A549 (cell line): Measurements from ENCODE around the gene THBS4. TPM values are rescaled to one million over a fixed set of nuclear protein-coding genes. Genes with fewer than 3 reads are reported as not detected.

Experiments
- ATAC-seq, 2 experiments: fragments of 200-7000 bp in 1 of 2; fragments of >200 bp in 1 of 2; cut with Nextera tagmentation in 1 of 2; cut with Tn5 transposase in 1 of 2; 3 replicates each; pipeline versions ENCODE4 v1.8.0 to v1.9.1; 2018 to 2020; ENCODE audit warnings: mild to moderate bottlenecking in 1 of 2, moderate library complexity in 1 of 2
- CTCF ChIA-PET: fragments of 300-600 bp; sonication (Branson Sonifier 250); formaldehyde crosslinking; extraction: SDS; loops from one replicate; lab custom pipeline; 2021; ENCODE audit warnings: antibody characterized with exemption, inconsistent platforms; lab: Yijun Ruan, JAX
- POLR2A ChIA-PET: fragments of 350-600 bp; formaldehyde crosslinking; extraction: SDS; loops from one replicate; lab custom pipeline; 2021; ENCODE audit warnings: antibody characterized with exemption, inconsistent platforms; lab: Yijun Ruan, JAX
- DNase-seq, 2 experiments: peaks; one replicate each; pipeline versions ENCODE4 v3.0.0 to v3.0.0-alpha.2; 2011 to 2016; ENCODE audit warnings: low read depth in 1 of 2, low spot score in 1 of 2
- FAIRE-seq: peaks from 2 replicates; lab custom pipeline; 2011; peaks lifted over from hg19 to GRCh38; lab: Jason Lieb, UNC
- H3K27ac ChIP-seq, 2 experiments: fragments of >200 bp; sonication (Bioruptor Twin); formaldehyde crosslinking; 3 replicates each; pipeline ENCODE4 v1.5.1; 2016 to 2017
- H3K4me1 ChIP-seq: fragments of >200 bp; sonication (Bioruptor Twin); formaldehyde crosslinking; 3 replicates; pipeline ENCODE4 v1.6.1; 2016
- H3K4me2 ChIP-seq: fragments of >200 bp; sonication (Bioruptor Twin); formaldehyde crosslinking; 3 replicates; pipeline ENCODE4 v1.6.1; 2016
- H3K4me3 ChIP-seq: fragments of >200 bp; sonication (Bioruptor Twin); formaldehyde crosslinking; 3 replicates; pipeline ENCODE4 v1.5.1; 2016
- H3K9me3 ChIP-seq: fragments of >200 bp; sonication (Bioruptor Twin); formaldehyde crosslinking; 3 replicates; pipeline ENCODE4 v1.6.1; 2016
- BCL3 ChIP-seq: fragments of >200 bp; sonication (Bioruptor Twin); formaldehyde crosslinking; IDR thresholded peaks from 3 replicates; pipeline ENCODE4 v1.6.1; 2016
- CHD4 ChIP-seq: fragments of 200-600 bp; sonication (generic); IDR thresholded peaks from 2 replicates; pipeline ENCODE4 v1.6.1; 2016; ENCODE audit warnings: antibody characterized with exemption, mild to moderate bottlenecking, borderline replicate concordance
- EHF ChIP-seq: fragments of 250-450 bp; sonication (Bioruptor Pico); IDR thresholded peaks from 2 replicates; pipeline ENCODE4 v1.5.0; 2020; ENCODE audit warnings: mild to moderate bottlenecking
- EHMT2 ChIP-seq: fragments of 200-600 bp; sonication (generic); IDR thresholded peaks from 2 replicates; pipeline ENCODE4 v1.6.1; 2016; ENCODE audit warnings: antibody characterized with exemption, low read depth, mild to moderate bottlenecking, moderate library complexity
- ESRRA ChIP-seq: fragments of 150-350 bp; IDR thresholded peaks from 2 replicates; pipeline ENCODE4 v1.6.1; 2014; ENCODE audit warnings: mild to moderate bottlenecking, low read length, borderline replicate concordance
- FOXS1 ChIP-seq: fragments of 250-450 bp; sonication (Bioruptor Pico); IDR thresholded peaks from 2 replicates; pipeline ENCODE4 v1.5.0; 2020; ENCODE audit warnings: mild to moderate bottlenecking, moderate library complexity
- GATA3 ChIP-seq: IDR thresholded peaks from 2 replicates; pipeline ENCODE4 v1.6.1; 2012; ENCODE audit warnings: borderline replicate concordance
- JUN ChIP-seq, 2 experiments: fragments of >200 bp; sonication (Bioruptor Twin); formaldehyde crosslinking; IDR thresholded peaks; 2 replicates in 1 of 2; 3 replicates in 1 of 2; pipeline ENCODE4 v1.6.1; 2016 to 2017
- JUNB ChIP-seq: fragments of >200 bp; sonication (Bioruptor Twin); formaldehyde crosslinking; IDR thresholded peaks from 2 replicates; pipeline ENCODE4 v1.6.1; 2016
- KDM1A ChIP-seq: fragments of 200-600 bp; sonication (generic); IDR thresholded peaks from 2 replicates; pipeline ENCODE4 v1.6.1; 2016; ENCODE audit warnings: low read depth, mild to moderate bottlenecking
- MAX ChIP-seq: IDR thresholded peaks from 2 replicates; pipeline ENCODE4 v1.6.1; 2012
- MAZ ChIP-seq: fragments of 150-350 bp; IDR thresholded peaks from 2 replicates; pipeline ENCODE4 v1.6.1; 2014; ENCODE audit warnings: antibody characterized with exemption, low read depth, low read length, borderline replicate concordance
- NR3C1 ChIP-seq: fragments of >200 bp; sonication (Bioruptor Twin); formaldehyde crosslinking; IDR thresholded peaks from 3 replicates; pipeline ENCODE4 v1.6.1; 2017
- PHF8 ChIP-seq: fragments of 200-600 bp; sonication (generic); IDR thresholded peaks from 2 replicates; pipeline ENCODE4 v1.6.1; 2016; ENCODE audit warnings: low read depth, mild to moderate bottlenecking, antibody characterized with exemption, moderate library complexity, borderline replicate concordance
- POLR2A ChIP-seq: IDR thresholded peaks from 2 replicates; pipeline ENCODE4 v1.6.1; 2012; ENCODE audit warnings: mild to moderate bottlenecking, low read length
- RCOR1 ChIP-seq: fragments of 150-350 bp; IDR thresholded peaks from 2 replicates; pipeline ENCODE4 v1.6.1; 2014; ENCODE audit warnings: antibody characterized with exemption, low read length, low read depth
- REST ChIP-seq: fragments of 200-600 bp; sonication (generic); IDR thresholded peaks from 2 replicates; pipeline ENCODE4 v1.6.1; 2016; ENCODE audit warnings: antibody characterized with exemption, mild to moderate bottlenecking, moderate library complexity
- RNF2 ChIP-seq: fragments of 200-600 bp; sonication (generic); IDR thresholded peaks from 2 replicates; pipeline ENCODE4 v1.6.1; 2016; ENCODE audit warnings: low read depth, mild to moderate bottlenecking, antibody characterized with exemption, moderate library complexity, borderline replicate concordance
- TP53 ChIP-seq: fragments of 250-450 bp; sonication (Bioruptor Pico); IDR thresholded peaks from 2 replicates; pipeline ENCODE4 v1.5.0; 2021; ENCODE audit warnings: mild to moderate bottlenecking, moderate library complexity
- ZC3H11A ChIP-seq: fragments of 450-650 bp; IDR thresholded peaks from 2 replicates; pipeline ENCODE4 v1.6.1; 2014; ENCODE audit warnings: antibody characterized with exemption, mild to moderate bottlenecking
- ZFP36 ChIP-seq: fragments of 450-650 bp; IDR thresholded peaks from 2 replicates; pipeline ENCODE4 v1.6.1; 2014; ENCODE audit warnings: borderline replicate concordance; ENCODE audit not compliant: partially characterized antibody
- ZSCAN20 ChIP-seq: fragments of 250-450 bp; sonication (Bioruptor Pico); IDR thresholded peaks from 2 replicates; pipeline ENCODE4 v1.8.0; 2022; ENCODE audit warnings: mild to moderate bottlenecking, moderate library complexity
- WGBS: methylation state at CpG from one replicate; pipeline ENCODE4 v1.1.6; 2017; ENCODE audit errors: missing lambda C conversion rate; 5-methylcytosine and 5-hydroxymethylcytosine counted together
- polyA plus RNA-seq, 4 experiments: library from polyadenylated mRNA; depleted of rRNA in 3 of 4; stranded (reverse); fragments of >200 nt; fragmentation: RNase III in 1 of 4; extraction: RNeasy Plus Mini Kit Qiagen cat#74134 plus additional on column Dnase treatment in 1 of 4; gene quantifications; 2 replicates in 3 of 4; 3 replicates in 1 of 4; pipeline ENCODE4 v1.2.3, GENCODE V29; 2011 to 2017
- TF ChIP-seq, protein P1 (sequence below): fragments of 250-450 bp; sonication (Bioruptor Pico); IDR thresholded peaks from 2 replicates; pipeline ENCODE4 v1.5.0; 2020; ENCODE audit warnings: low read depth, mild to moderate bottlenecking, moderate library complexity

THBS4 gene
- polyA plus RNA-seq, 2 of the 4 experiments (the other 2 are of a cell fraction), result 0.28 to 0.41 TPM

DNA sequence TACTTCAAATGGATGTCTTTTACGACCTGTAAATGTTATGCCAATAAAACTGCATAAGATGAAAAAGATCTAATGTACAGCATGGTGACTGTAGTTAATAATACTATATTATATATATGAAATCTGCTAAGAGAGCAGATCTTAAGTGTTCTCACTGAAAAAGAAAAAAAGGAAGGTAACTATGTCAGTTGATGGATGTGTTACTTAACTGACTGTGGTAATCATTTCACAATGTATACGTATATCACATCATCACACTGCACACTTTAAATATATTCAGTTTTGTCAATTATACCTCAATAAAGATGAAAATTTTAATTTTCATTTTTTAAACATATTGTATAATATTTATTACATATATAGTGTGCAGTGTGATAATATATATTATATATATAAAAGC is 31.9 kb downstream of the THBS4 start:
- 41% methylated on average over 2 of the region's 2 CpGs for WGBS
- no peak overlapping the region for H3K4me2 ChIP-seq
- no peak for FAIRE-seq
- no peak for ATAC-seq
- no peaks in the 10 kb centered on the region for H3K9me3 ChIP-seq
- DNase-seq, result no peak
- POLR2A ChIA-PET, result no interaction called here
- no peak for TF ChIP-seq ZC3H11A
- no peak for TF ChIP-seq EHMT2
- no peak for TF ChIP-seq BCL3
- TF ChIP-seq EHF, result no peak
- TF ChIP-seq RCOR1, result no peak
- no peak for TF ChIP-seq PHF8
- TF ChIP-seq KDM1A, result no peak
- no peak for TF ChIP-seq CHD4
- no peak for TF ChIP-seq FOXS1 (CRISPR knock-in tag)
- TF ChIP-seq JUNB, result no peak
- no peak for TF ChIP-seq REST
- no peak for TF ChIP-seq POLR2A
- TF ChIP-seq ZSCAN20, result no peak
- TF ChIP-seq MAX, result no peak
- TF ChIP-seq MAZ, result no peak
- TF ChIP-seq, protein P1, sequence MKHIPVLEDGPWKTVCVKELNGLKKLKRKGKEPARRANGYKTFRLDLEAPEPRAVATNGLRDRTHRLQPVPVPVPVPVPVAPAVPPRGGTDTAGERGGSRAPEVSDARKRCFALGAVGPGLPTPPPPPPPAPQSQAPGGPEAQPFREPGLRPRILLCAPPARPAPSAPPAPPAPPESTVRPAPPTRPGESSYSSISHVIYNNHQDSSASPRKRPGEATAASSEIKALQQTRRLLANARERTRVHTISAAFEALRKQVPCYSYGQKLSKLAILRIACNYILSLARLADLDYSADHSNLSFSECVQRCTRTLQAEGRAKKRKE (CRISPR knock-in tag), result no peak
- TF ChIP-seq, all 56 proteins: peak for 0
- CTCF ChIA-PET, result interaction anchor here (2.0 kb wide), 1 partner anchor 17 kb away, joined by 6 read pairs; no protein-coding TSS in a partner anchor
- Histone ChIP-seq H3K4me3 (no peak overlapping the region), H3K27ac (no peak overlapping the region), H3K4me1 (no peaks in the 10 kb centered on the region)

DNA sequence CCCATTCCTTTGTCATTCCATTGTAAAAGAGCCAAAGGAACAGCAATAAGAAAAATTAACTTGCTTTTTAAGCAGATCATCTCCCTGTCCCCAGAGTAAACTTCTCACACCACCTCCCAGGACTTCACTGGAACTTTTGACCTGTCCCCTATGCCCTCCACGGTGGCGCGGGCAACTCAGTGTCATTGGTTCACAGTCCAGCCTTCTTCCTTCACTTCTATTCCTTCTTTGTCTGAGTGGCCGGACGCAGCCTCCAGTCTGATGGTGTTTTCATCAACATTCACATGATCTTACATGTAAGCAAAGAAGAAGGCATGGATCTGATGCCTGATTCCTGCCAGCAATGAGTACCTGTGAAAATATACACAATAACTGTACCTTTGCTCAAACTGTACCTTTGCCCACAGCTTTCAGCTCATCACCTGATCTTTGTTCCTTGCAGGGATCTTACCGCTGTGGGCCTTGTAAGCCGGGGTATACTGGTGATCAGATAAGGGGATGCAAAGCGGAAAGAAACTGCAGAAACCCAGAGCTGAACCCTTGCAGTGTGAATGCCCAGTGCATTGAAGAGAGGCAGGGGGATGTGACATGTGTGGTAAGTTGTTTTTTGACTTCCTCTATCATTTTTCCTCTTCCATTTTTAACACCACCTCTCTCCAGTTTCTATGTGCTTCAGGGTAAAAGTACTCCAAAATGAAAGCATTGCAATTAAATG is 32.5 kb downstream of the THBS4 start:
- DNase-seq, result no peak
- ChIA-PET POLR2A (no interaction called here), CTCF (interaction anchor here (0.7 to 1.4 kb wide), 2 partner anchors 16 to 240 kb away, joined by 3 to 5 read pairs; no protein-coding TSS in a partner anchor)
- ATAC-seq, result no peak
- H3K4me3 ChIP-seq, result no peak overlapping the region
- WGBS, result 88% methylated on average over 8 of the region's 8 CpGs
- no peak for FAIRE-seq
- TF ChIP-seq ESRRA, result no peak
- no peak for TF ChIP-seq REST
- TF ChIP-seq GATA3, result no peak
- no peak for TF ChIP-seq JUN (IDR thresholded peaks at IDR 0.05)
- TF ChIP-seq NR3C1, result no peak
- no peak for TF ChIP-seq RNF2
- TF ChIP-seq TP53 (CRISPR knock-in tag), result no peak
- TF ChIP-seq ZFP36, result no peak
- no peaks in the 10 kb centered on the region for H3K9me3 ChIP-seq
- no peak overlapping the region for H3K27ac ChIP-seq
- H3K4me1 ChIP-seq, result no peaks in the 10 kb centered on the region
- H3K4me2 ChIP-seq, result no peak overlapping the region
